ENCODE results near the gene ERICH2.

DNA sequence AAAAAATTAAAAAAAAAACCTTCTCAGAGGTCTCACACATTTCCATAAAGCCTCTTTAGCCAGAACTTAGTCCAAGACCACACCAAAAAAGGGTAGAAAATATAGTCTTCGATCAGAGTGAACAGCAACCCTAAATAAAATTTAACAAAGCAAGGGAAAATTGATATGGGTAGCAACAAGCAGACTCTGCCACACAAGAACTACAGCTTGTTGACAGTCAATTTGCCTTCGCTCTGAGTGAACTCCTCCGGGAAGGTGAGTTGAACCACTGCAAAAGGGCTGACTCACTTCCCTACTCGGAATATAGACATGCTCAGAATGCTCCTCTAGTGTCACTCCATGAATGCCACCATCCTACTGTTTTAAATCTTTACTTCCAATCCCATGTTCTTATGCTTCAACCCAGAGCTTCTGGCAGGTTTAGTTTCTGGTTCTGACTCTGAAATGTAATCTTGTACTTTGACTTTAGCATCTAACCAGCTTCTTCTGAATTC lies 70.6 kb downstream of the ERICH2 start:
- TF ChIP-seq ASH2L (IDR thresholded peaks at IDR 0.05; ENCODE audit: insufficient read length, low read depth, low read length) (no peak), SIX4 (CRISPR knock-in tag; IDR thresholded peaks at IDR 0.05) (no peak), ZNF326 (CRISPR knock-in tag; IDR thresholded peaks at IDR 0.05; ENCODE audit: borderline replicate concordance) (no peak), ZNF232 (CRISPR knock-in tag; IDR thresholded peaks at IDR 0.05; ENCODE audit: borderline replicate concordance) (no peak), POLR2AphosphoS5 (IDR thresholded peaks at IDR 0.05; ENCODE audit: low read depth, low read length) (no peak), ZBTB7A (CRISPR knock-in tag; IDR thresholded peaks at IDR 0.05) (no peak), SMAD1 (CRISPR knock-in tag; IDR thresholded peaks at IDR 0.05; ENCODE audit: borderline replicate concordance, low read depth) (no peak)
- TF ChIP-seq, protein P1, sequence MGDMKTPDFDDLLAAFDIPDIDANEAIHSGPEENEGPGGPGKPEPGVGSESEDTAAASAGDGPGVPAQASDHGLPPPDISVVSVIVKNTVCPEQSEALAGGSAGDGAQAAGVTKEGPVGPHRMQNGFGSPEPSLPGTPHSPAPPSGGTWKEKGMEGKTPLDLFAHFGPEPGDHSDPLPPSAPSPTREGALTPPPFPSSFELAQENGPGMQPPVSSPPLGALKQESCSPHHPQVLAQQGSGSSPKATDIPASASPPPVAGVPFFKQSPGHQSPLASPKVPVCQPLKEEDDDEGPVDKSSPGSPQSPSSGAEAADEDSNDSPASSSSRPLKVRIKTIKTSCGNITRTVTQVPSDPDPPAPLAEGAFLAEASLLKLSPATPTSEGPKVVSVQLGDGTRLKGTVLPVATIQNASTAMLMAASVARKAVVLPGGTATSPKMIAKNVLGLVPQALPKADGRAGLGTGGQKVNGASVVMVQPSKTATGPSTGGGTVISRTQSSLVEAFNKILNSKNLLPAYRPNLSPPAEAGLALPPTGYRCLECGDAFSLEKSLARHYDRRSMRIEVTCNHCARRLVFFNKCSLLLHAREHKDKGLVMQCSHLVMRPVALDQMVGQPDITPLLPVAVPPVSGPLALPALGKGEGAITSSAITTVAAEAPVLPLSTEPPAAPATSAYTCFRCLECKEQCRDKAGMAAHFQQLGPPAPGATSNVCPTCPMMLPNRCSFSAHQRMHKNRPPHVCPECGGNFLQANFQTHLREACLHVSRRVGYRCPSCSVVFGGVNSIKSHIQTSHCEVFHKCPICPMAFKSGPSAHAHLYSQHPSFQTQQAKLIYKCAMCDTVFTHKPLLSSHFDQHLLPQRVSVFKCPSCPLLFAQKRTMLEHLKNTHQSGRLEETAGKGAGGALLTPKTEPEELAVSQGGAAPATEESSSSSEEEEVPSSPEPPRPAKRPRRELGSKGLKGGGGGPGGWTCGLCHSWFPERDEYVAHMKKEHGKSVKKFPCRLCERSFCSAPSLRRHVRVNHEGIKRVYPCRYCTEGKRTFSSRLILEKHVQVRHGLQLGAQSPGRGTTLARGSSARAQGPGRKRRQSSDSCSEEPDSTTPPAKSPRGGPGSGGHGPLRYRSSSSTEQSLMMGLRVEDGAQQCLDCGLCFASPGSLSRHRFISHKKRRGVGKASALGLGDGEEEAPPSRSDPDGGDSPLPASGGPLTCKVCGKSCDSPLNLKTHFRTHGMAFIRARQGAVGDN (CRISPR knock-in tag; IDR thresholded peaks at IDR 0.05) = no peak
